Smooth muscle cell (in vitro differentiated cells): ENCODE data around the gene ROCK2. TPM values are rescaled to one million over a fixed set of nuclear protein-coding genes. Genes with fewer than 3 reads are reported as not detected.

Experiments used
- DNase-seq: peaks from one replicate; lab custom pipeline; 2025; ENCODE audit not compliant: unreplicated experiment; lab: John Stamatoyannopoulos, UW
- H2AFZ ChIP-seq: fragments of 200-600 bp; sonication (generic); 2 replicates; pipeline ENCODE4 v1.6.0; 2016; ENCODE audit warnings: antibody characterized with exemption, low read depth, mild to moderate bottlenecking
- H3F3A ChIP-seq: fragments of 200-600 bp; sonication (generic); 2 replicates; pipeline ENCODE4 v1.6.0; 2017; ENCODE audit warnings: antibody characterized with exemption, low read depth
- H3K27ac ChIP-seq: fragments of 200-600 bp; sonication (generic); 2 replicates; pipeline ENCODE4 v1.5.1; 2016; ENCODE audit warnings: low read depth, mild to moderate bottlenecking
- H3K27me3 ChIP-seq: fragments of 200-600 bp; sonication (generic); 2 replicates; pipeline ENCODE4 v1.6.1; 2016; ENCODE audit warnings: low read depth, mild to moderate bottlenecking
- H3K36me3 ChIP-seq: fragments of 200-600 bp; sonication (generic); 2 replicates; pipeline ENCODE4 v1.5.1; 2016; ENCODE audit warnings: low read depth
- H3K4me1 ChIP-seq: fragments of 200-600 bp; sonication (generic); 2 replicates; pipeline ENCODE4 v1.5.1; 2016; ENCODE audit warnings: low read depth
- H3K4me2 ChIP-seq: fragments of 200-600 bp; sonication (generic); 2 replicates; pipeline ENCODE4 v1.6.0; 2016; ENCODE audit warnings: mild to moderate bottlenecking
- H3K4me3 ChIP-seq: fragments of 200-600 bp; sonication (generic); 2 replicates; pipeline ENCODE4 v1.5.1; 2016; ENCODE audit warnings: mild to moderate bottlenecking
- H3K79me2 ChIP-seq: fragments of 200-600 bp; sonication (generic); 2 replicates; pipeline ENCODE4 v1.6.0; 2016; ENCODE audit warnings: low read depth, mild to moderate bottlenecking
- H3K9ac ChIP-seq: fragments of 200-600 bp; sonication (generic); 2 replicates; pipeline ENCODE4 v1.6.0; 2016; ENCODE audit warnings: low read depth
- H3K9me3 ChIP-seq: fragments of 200-600 bp; sonication (generic); replicated peaks from 2 replicates; pipeline ENCODE4 v1.5.1; 2016; ENCODE audit warnings: low read depth
- H4K20me1 ChIP-seq: fragments of 200-600 bp; sonication (generic); 2 replicates; pipeline ENCODE4 v1.6.0; 2016; ENCODE audit warnings: low read depth
- WGBS: methylation state at CpG from one replicate; pipeline ENCODE4 v1.1.7; 2016; ENCODE audit warnings: low lambda C conversion rate; 5-methylcytosine and 5-hydroxymethylcytosine counted together
- polyA plus RNA-seq: library from polyadenylated mRNA; unstranded; fragments of >200 nt; fragmentation: Nextera tagmentation; extraction: Ambion mirVana; gene quantifications from 2 replicates; pipeline ENCODE4 v1.2.1, GENCODE V29; 2016
- total RNA-seq: library from RNA; depleted of rRNA; stranded (reverse); fragments of >200 nt; gene quantifications from 2 replicates; pipeline ENCODE4 v1.2.3, GENCODE V29; 2014
- TF ChIP-seq, protein P1 (sequence below): fragments of 200-600 bp; sonication (generic); IDR thresholded peaks from 2 replicates; pipeline ENCODE4 v1.5.1; 2017; ENCODE audit warnings: borderline replicate concordance, mild to moderate bottlenecking, antibody characterized with exemption; ENCODE audit not compliant: insufficient read depth, poor library complexity, severe bottlenecking

ROCK2 gene
- total and polyA plus RNA-seq, 2 experiments from 2014 or later: 27.2 to 45.5 TPM

DNA sequence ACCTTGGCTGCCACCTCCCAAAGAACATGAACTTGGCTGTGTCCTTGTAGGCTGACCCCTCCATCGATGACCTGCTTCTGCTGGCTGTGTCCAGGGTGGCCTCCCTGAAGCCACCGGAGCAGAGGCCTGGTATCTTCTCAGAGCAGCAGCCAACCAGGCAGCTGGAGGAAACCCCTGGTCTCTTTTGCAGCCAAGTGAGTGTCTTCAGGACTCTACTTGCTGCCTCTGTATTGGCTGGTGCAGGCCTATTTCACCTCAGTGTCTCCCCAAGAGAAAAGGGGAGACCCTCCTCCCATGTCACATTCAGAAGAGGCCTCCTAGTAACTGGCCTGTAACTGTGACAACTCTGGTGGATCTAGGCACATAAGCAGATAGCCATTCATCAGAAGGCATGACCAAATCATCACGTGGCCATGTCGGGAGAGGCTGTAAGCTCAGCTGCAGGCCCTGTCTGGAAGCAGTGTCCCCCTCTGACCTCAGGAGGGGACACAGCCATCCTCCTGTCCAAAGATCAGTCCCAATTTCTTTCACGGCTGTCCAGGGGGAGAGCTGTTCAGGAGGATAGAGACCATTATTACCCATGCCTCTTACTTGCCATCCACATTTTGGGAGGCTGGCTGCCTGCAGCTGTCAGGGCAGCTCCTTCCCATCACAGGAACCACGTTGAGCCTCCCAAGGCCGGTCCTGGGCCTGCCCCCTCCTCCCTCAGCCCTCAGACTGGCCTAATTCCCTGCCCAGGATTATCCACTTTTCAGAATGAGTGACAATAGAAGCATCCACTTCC, 20.9 kb upstream of the ROCK2 start:
- TF ChIP-seq, protein P1, sequence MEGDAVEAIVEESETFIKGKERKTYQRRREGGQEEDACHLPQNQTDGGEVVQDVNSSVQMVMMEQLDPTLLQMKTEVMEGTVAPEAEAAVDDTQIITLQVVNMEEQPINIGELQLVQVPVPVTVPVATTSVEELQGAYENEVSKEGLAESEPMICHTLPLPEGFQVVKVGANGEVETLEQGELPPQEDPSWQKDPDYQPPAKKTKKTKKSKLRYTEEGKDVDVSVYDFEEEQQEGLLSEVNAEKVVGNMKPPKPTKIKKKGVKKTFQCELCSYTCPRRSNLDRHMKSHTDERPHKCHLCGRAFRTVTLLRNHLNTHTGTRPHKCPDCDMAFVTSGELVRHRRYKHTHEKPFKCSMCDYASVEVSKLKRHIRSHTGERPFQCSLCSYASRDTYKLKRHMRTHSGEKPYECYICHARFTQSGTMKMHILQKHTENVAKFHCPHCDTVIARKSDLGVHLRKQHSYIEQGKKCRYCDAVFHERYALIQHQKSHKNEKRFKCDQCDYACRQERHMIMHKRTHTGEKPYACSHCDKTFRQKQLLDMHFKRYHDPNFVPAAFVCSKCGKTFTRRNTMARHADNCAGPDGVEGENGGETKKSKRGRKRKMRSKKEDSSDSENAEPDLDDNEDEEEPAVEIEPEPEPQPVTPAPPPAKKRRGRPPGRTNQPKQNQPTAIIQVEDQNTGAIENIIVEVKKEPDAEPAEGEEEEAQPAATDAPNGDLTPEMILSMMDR: no peak
- Histone ChIP-seq H4K20me1 (no peaks in the 10 kb centered on the region), H3F3A (no peaks in the 10 kb centered on the region), H3K4me1 (peaks cover 9% of the 10 kb centered on the region), H3K9me3 (no peaks in the 10 kb centered on the region), H3K4me2 (no peak overlapping the region), H3K27ac (no peak overlapping the region), H3K9ac (no peak overlapping the region), H3K36me3 (no peaks in the 10 kb centered on the region), H2AFZ (peak overlapping the region; percentile 8), H3K4me3 (no peak overlapping the region), H3K79me2 (no peaks in the 10 kb centered on the region), H3K27me3 (no peaks in the 10 kb centered on the region)
- no peak for DNase-seq
- WGBS: 43% methylated on average over 7 of the region's 7 CpGs

DNA sequence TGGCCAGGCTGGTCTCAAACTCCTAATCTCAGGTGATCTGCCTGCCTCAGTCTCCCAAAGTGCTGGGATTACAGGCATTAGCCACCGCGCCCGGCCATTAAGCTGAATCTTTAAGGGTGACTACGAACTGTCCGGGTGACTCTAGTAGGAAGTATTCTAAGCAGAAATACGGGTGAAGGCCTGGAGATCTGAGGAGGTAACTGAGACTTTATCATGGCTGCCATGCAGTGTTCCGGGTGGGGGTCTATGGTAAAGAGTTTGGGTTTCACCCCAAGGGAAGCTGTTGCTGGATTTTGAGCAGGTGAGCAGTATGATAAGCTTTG, 20.1 kb upstream of the ROCK2 start:
- H3K79me2 ChIP-seq: no peaks in the 10 kb centered on the region
- no peak overlapping the region for H3K4me3 ChIP-seq
- no peak overlapping the region for H2AFZ ChIP-seq
- no peaks in the 10 kb centered on the region for H3K27me3 ChIP-seq
- H4K20me1 ChIP-seq: no peaks in the 10 kb centered on the region
- no peak overlapping the region for H3K27ac ChIP-seq
- H3F3A ChIP-seq: no peaks in the 10 kb centered on the region
- H3K9me3 ChIP-seq: no peaks in the 10 kb centered on the region
- no peaks in the 10 kb centered on the region for H3K36me3 ChIP-seq
- no peak for DNase-seq
- no peak overlapping the region for H3K4me2 ChIP-seq
- TF ChIP-seq, protein P1: no peak
- over 99% methylated on average over 7 of the region's 7 CpGs for WGBS
- no peak overlapping the region for H3K9ac ChIP-seq
- H3K4me1 ChIP-seq: peaks cover 9% of the 10 kb centered on the region

DNA sequence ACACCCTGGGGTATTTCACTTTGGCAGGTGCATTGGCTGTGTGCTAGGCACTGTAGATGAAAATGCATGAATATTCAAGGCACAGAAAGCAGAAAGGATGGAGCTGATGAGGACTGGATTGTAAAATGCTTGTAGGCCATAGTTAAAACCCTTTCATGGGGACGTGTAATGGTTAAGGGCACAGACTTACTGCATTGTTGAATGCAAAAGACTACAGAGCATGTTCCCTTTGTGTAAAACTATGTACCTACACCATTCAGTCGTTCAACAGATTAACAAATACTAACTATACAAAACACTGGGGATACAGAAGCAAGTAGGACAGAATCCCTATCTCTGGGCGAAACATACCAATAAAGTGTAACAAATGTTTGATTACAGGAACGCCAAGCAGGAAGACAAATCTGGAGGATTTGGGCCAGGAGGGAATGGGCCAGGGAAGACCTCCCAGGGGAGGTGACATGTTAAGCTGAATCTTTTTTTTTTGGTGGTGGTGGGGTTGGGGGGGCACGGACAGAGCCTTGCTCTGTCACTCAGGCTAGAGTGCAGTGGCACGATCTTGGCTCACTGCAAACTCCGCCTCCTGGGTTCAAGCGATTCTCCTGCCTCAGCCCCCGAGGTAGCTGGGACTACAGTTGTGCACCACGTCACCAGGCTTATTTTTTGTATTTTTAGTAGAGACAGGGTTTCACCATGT, 19.6 kb upstream of the ROCK2 start:
- no peaks in the 10 kb centered on the region for H3K9me3 ChIP-seq
- no peak overlapping the region for H2AFZ ChIP-seq
- H3K27ac ChIP-seq: no peak overlapping the region
- H3K27me3 ChIP-seq: no peaks in the 10 kb centered on the region
- TF ChIP-seq, protein P1: no peak
- 94% methylated on average over 9 of the region's 10 CpGs for WGBS
- no peaks in the 10 kb centered on the region for H3F3A ChIP-seq
- H3K9ac ChIP-seq: no peak overlapping the region
- H4K20me1 ChIP-seq: no peaks in the 10 kb centered on the region
- H3K4me1 ChIP-seq: peaks cover 9% of the 10 kb centered on the region
- no peak overlapping the region for H3K4me2 ChIP-seq
- H3K36me3 ChIP-seq: no peaks in the 10 kb centered on the region
- H3K79me2 ChIP-seq: no peaks in the 10 kb centered on the region
- no peak overlapping the region for H3K4me3 ChIP-seq
- DNase-seq: no peak
